HEK293 (cell line): ENCODE results near the gene TARS3.

Experiments
- CTCF ChIA-PET: fragments of 350-600 bp; formaldehyde crosslinking; extraction: SDS; loops from one replicate; lab custom pipeline; 2021; ENCODE audit warnings: antibody characterized with exemption; lab: Yijun Ruan, JAX
- POLR2A ChIA-PET: fragments of 300-600 bp; formaldehyde crosslinking; extraction: SDS; loops from one replicate; lab custom pipeline; 2020; ENCODE audit warnings: antibody characterized with exemption, inconsistent platforms; lab: Yijun Ruan, JAX
- H3K27ac ChIP-seq: fragments of 200-500 bp; sonication (Bioruptor generic); 2 replicates; pipeline ENCODE4 v1.5.1; 2014; ENCODE audit warnings: low read depth, low read length, control low read depth, inconsistent platforms; ENCODE audit errors: extremely low read depth
- H3K36me3 ChIP-seq, 2 experiments: fragments of 200-500 bp in 1 of 2; sonication (Bioruptor generic) in 1 of 2; 1 replicate in 1 of 2; 2 replicates in 1 of 2; pipeline ENCODE4 v1.5.1; 2014 to 2017; ENCODE audit warnings: inconsistent platforms in 2 of 2, low read length in 2 of 2; ENCODE audit not compliant: control insufficient read depth in 2 of 2, insufficient read depth in 1 of 2
- H3K4me1 ChIP-seq: fragments of 200-500 bp; sonication (Bioruptor generic); 2 replicates; pipeline ENCODE4 v1.5.1; 2014; ENCODE audit warnings: mild to moderate bottlenecking, low read length, inconsistent platforms; ENCODE audit not compliant: control insufficient read depth, insufficient read depth
- H3K4me3 ChIP-seq: 2 replicates; pipeline ENCODE4 v1.5.1; 2011; ENCODE audit warnings: low read depth, mild to moderate bottlenecking, control low read depth, low read length, moderate library complexity
- H3K9me3 ChIP-seq: fragments of 200-500 bp; sonication (Bioruptor generic); 2 replicates; pipeline ENCODE4 v1.5.1; 2014; ENCODE audit warnings: low read depth, low read length, inconsistent platforms; ENCODE audit not compliant: control insufficient read depth, insufficient read depth
- AEBP2 ChIP-seq: fragments of 450-650 bp; formaldehyde crosslinking; IDR thresholded peaks from 2 replicates; pipeline ENCODE4 v1.5.1; 2016; ENCODE audit warnings: missing biosample characterization, missing genetic modification characterization, borderline replicate concordance
- HOXA7 ChIP-seq: sonication (generic); formaldehyde crosslinking; IDR thresholded peaks from 2 replicates; pipeline ENCODE4 v1.8.1; 2022; ENCODE audit warnings: missing genetic modification reagents, borderline replicate concordance
- IKZF3 ChIP-seq: fragments of 450-650 bp; IDR thresholded peaks from 2 replicates; pipeline ENCODE4 v1.5.0; 2018; ENCODE audit warnings: missing biosample characterization, mild to moderate bottlenecking, missing genetic modification characterization, moderate library complexity
- KLF16 ChIP-seq: fragments of 450-650 bp; formaldehyde crosslinking; IDR thresholded peaks from 2 replicates; pipeline ENCODE4 v1.5.1; 2017; ENCODE audit warnings: missing biosample characterization, missing genetic modification characterization
- ZBTB10 ChIP-seq: fragments of 450-650 bp; formaldehyde crosslinking; IDR thresholded peaks from 2 replicates; pipeline ENCODE4 v1.5.1; 2016; ENCODE audit warnings: missing biosample characterization, missing genetic modification characterization
- ZBTB26 ChIP-seq: fragments of 450-650 bp; formaldehyde crosslinking; optimal IDR thresholded peaks from 2 replicates; pipeline ENCODE3; 2016; ENCODE audit warnings: missing biosample characterization, mild to moderate bottlenecking, missing genetic modification characterization
- ZBTB44 ChIP-seq: fragments of 450-650 bp; IDR thresholded peaks from 2 replicates; pipeline ENCODE4 v1.5.1; 2018; ENCODE audit warnings: missing biosample characterization, mild to moderate bottlenecking, missing genetic modification characterization
- ZBTB48 ChIP-seq: fragments of 450-650 bp; formaldehyde crosslinking; IDR thresholded peaks from 2 replicates; pipeline ENCODE4 v1.5.1; 2016; ENCODE audit warnings: missing biosample characterization, missing genetic modification characterization
- ZBTB49 ChIP-seq: fragments of 450-650 bp; formaldehyde crosslinking; IDR thresholded peaks from 2 replicates; pipeline ENCODE4 v1.5.1; 2016; ENCODE audit warnings: missing biosample characterization, missing genetic modification characterization, low read depth
- ZBTB6 ChIP-seq: fragments of 450-650 bp; formaldehyde crosslinking; IDR thresholded peaks from 2 replicates; pipeline ENCODE4 v1.5.1; 2017; ENCODE audit warnings: missing biosample characterization, missing genetic modification characterization
- ZFHX2 ChIP-seq: fragments of 450-650 bp; formaldehyde crosslinking; conservative IDR thresholded peaks from 2 replicates; pipeline ENCODE4 v1.5.1; 2016; ENCODE audit warnings: missing biosample characterization, missing genetic modification characterization
- ZNF10 ChIP-seq: fragments of 450-650 bp; formaldehyde crosslinking; IDR thresholded peaks from 2 replicates; pipeline ENCODE4 v1.5.1; 2017; ENCODE audit warnings: missing biosample characterization, missing genetic modification characterization
- ZNF133 ChIP-seq: fragments of 450-650 bp; formaldehyde crosslinking; IDR thresholded peaks from 2 replicates; pipeline ENCODE4 v1.5.1; 2016; ENCODE audit warnings: missing biosample characterization, missing genetic modification characterization
- ZNF202 ChIP-seq: fragments of 450-650 bp; formaldehyde crosslinking; IDR thresholded peaks from 2 replicates; pipeline ENCODE4 v1.5.1; 2016; ENCODE audit warnings: missing biosample characterization, missing genetic modification characterization, borderline replicate concordance
- ZNF350 ChIP-seq: fragments of 450-650 bp; formaldehyde crosslinking; IDR thresholded peaks from 2 replicates; pipeline ENCODE4 v1.5.0; 2017; ENCODE audit warnings: missing biosample characterization, mild to moderate bottlenecking, missing genetic modification characterization
- ZNF501 ChIP-seq: fragments of 450-650 bp; formaldehyde crosslinking; IDR thresholded peaks from 2 replicates; pipeline ENCODE4 v1.5.1; 2016; ENCODE audit warnings: missing biosample characterization, missing genetic modification characterization
- ZNF510 ChIP-seq: fragments of 450-650 bp; formaldehyde crosslinking; IDR thresholded peaks from 2 replicates; pipeline ENCODE4 v1.5.1; 2018; ENCODE audit warnings: mild to moderate bottlenecking, missing genetic modification characterization, missing biosample characterization; ENCODE audit not compliant: insufficient replicate concordance
- ZNF76 ChIP-seq: fragments of 450-650 bp; formaldehyde crosslinking; IDR thresholded peaks from 2 replicates; pipeline ENCODE4; 2016; ENCODE audit warnings: low read depth, missing biosample characterization, missing genetic modification characterization, borderline replicate concordance
- ZNF830 ChIP-seq: fragments of 450-650 bp; IDR thresholded peaks from 2 replicates; pipeline ENCODE4 v1.5.0; 2018; ENCODE audit warnings: missing biosample characterization, missing genetic modification characterization, low read depth, mild to moderate bottlenecking, moderate library complexity

The TARS3 gene

GRCh38 chr15:101615414-101615985 is 108.8 kb downstream of the TARS3 start:
- Histone ChIP-seq H3K27ac (peak overlapping the region; percentile 1; the same call in 1 of the 2 replicates), H3K9me3 (no peaks in the 10 kb centered on the region), H3K4me1 (peaks cover 22% of the 10 kb centered on the region), H3K36me3 (peaks cover 0 to 1% of the 10 kb centered on the region in 2 experiments; a peak in 1 of 3 replicates), H3K4me3 (no peak overlapping the region)
- CTCF ChIA-PET = interaction anchor here (0.8 to 2.2 kb wide), 3 partner anchors 26 to 118 kb away, joined by 3 to 17 read pairs (median 3); no protein-coding TSS in a partner anchor
- POLR2A ChIA-PET = interaction anchor here (1.1 to 1.4 kb wide), 2 partner anchors 23 to 37 kb away, joined by 3 to 6 read pairs; partner anchors contain the start of gene TM2D3
- TF ChIP-seq ZNF350 (no peak), ZBTB49 (tag by site-specific recombination) (no peak), ZBTB48 (tag by site-specific recombination) (peak; percentile 42; the same call in 1 of the 2 replicates), ZBTB44 (tag by site-specific recombination) (peak; percentile 75), ZNF133 (no peak), ZBTB10 (no peak), ZNF510 (tag by site-specific recombination) (no peak), ZBTB6 (no peak), ZNF10 (tag by site-specific recombination) (peak; percentile 73; the same call in 1 of the 2 replicates), HOXA7 (no peak), KLF16 (tag by site-specific recombination) (no peak), ZNF501 (tag by site-specific recombination) (0 out of 2 replicates have a peak, but pooled peaks have one; percentile 18), IKZF3 (tag by site-specific recombination) (no peak), ZFHX2 (tag by site-specific recombination) (no peak), ZNF76 (tag by site-specific recombination) (peak; percentile 37; the same call in 1 of the 2 replicates), ZNF830 (tag by site-specific recombination) (no peak), AEBP2 (tag by site-specific recombination) (no peak), ZNF202 (tag by site-specific recombination) (no peak), ZBTB26 (tag by site-specific recombination) (peak; percentile 17)
